HG02610 (cell line): Measurements from ENCODE around the gene SLC5A4.
"Not testable (repeated sequence)": the region's sequence is repeated elsewhere in the genome, so short reads cannot be mapped to it uniquely, and the experiment has no call there.

Source experiments
- ATAC-seq: cut with Tn5 transposase; IDR thresholded peaks from one replicate; pipeline ENCODE4 v1.9.1; 2021; ENCODE audit warnings: mild to moderate bottlenecking, moderate library complexity; ENCODE audit not compliant: unreplicated experiment

The SLC5A4 gene

DNA sequence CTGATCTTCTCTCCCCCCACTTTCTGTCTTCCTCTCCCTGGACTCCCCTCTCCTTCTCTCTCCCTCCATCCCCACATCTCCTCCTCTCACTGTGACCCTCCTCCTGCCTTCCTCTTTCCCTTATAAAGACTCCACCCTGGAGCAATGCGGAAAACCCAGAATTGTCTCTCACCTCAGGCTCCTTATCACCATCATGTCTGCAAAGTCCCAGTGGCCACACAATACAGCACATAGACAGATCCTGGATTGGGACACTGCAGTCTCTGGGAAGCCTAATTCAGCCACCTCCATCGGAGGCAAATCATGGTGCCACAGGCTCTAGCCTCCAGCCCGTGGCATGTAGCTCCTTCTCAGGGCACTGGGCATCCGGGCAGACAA lies 53.0 kb downstream of the SLC5A4 start:
- ATAC-seq: no peak

DNA sequence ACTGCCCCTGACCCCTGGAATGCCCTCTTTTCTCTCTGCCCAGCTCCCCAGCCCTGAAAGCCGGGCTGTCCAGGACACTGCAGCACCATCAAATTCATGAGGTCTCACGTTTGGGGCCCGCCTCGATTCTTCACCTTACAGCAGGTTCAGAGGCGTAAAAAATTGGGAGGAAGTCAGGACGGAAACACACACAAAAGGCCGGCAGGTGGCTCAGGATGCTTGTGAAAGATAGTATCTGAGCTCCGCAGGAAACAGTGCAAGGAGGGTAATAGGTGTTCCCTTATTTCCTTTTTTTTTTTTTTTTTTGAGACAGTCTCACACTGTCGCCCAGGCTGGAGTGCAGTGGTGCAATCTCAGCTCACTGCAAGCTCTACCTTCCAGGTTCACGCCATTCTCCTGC lies 54.4 kb downstream of the SLC5A4 start:
- no peak for ATAC-seq

DNA sequence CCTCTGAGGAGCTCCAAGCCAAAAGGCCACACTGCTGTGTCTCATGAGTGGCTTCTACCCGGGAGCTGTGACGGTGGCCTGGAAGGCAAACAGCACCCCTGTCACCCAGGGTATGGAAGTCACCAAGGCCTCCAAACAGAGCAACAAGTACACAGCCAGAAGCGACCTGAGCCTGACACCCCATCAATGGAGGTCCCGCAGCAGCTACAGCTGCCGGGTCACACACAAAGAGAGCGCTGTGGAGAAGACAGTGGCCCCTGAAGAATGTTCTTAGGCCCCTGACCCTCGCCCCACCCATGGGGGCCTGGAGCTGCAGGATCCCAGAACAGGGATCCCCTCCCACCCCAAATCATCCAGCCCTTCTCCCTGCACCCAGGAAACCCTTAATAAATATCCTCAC lies 55.2 kb downstream of the SLC5A4 start:
- ATAC-seq: no peak

DNA sequence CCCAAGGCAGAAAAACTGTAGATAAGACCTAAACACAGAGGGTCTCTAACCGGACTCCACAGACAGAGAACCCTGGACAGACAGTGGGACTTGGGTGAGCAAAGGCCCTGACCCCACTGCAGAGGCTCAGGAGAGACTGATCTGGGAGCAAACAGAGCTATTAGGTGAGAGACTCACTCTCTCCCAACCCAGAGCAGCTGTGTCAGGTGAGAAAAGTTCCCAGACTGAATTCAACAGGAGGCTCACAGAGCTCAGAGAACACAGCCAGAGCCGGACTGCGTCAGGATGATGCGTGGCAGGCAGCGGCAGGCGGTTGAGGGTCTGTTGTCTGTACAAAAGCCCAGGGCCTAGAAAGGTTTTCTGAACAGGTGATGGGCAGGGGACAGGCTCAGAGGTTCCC lies 55.8 kb downstream of the SLC5A4 start:
- no peak for ATAC-seq

DNA sequence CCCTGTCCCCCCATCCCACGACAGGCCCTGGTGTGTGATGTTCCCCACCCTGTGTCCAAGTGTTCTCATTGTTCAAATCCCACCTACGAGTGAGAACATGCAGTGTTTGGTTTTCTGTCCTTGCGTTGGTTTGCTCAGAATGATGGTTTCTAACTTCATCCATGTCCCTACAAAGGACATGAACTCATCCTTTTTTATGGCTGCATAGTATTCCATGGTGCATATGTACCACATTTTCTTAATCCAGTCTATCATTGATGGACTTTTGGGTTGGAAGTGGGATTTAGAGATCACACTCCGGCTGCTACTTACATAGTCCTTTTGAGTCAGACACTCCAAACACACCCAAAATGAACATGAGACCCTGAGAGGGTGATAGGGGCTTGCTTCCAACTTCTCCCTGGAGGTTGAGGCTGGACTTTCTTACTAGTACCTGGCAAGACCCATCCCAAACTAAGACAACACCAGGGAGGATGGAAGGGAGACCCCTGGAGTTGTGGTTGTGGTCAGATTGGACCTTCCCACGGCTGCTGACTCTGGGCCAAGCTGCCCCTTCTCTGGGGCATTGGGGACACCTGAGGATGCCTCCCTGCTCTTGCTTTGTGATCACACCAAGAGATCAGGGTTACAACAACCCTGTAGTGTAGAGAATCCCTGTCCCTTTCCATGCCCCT lies 57.5 kb downstream of the SLC5A4 start:
- not testable (repeated sequence) for ATAC-seq

DNA sequence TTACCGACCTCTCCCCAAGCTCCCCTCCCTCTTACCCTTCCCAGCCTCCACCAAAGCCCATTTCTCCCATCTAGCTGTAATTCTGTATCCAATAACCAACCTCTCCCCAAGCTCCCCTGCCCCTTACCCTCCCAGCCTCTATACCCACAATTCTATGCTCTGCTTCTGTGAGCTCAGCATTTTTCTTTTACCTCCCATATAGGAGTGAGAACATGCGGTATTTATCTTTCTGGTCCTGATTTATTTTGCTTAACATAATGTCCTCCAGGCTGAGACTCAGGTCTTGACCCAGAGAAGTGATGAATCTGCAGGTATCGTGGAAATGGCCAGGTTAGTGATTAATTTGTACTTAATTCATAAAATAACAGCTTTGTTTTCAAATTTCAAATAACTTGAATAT lies 59.2 kb downstream of the SLC5A4 start:
- ATAC-seq: not testable (repeated sequence)

DNA sequence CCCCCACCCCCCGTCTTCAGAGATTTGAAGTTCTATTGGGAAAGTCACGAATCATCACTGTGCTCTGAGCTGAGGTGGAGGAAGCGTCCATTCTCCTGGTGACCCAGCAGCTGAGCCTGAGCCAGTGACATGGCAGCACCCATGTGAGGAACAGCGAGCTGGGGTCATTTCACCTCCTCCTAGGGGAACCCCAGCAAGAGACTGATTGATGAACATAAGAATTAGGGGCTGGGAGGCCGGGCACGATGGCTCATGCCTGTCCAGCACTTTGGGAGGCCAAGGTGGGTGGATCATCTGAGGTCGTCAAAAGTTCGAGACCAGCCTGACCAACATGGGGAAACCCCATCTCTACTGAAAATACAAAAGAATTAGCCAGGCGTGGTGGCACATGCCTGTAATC lies 61.8 kb downstream of the SLC5A4 start:
- not testable (repeated sequence) for ATAC-seq

DNA sequence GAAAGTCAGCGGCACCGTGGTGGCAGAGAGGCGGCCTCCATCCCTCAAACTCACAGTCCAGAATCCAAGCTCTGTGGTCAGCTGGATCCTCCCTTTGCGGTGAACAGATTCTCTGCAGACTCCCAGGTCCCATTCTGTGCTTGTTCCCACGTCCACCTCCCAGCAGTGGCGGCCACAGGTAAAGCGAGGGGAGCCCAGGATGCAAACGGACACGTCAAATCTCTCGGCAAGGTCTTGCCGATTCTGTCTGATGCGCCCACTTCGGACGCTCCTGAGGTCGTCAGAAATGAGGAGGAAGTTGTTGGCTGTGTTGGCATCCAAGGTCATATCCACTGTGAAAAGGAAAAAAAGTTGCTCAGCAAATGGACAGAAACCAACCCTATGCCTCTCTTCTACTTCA lies 64.1 kb downstream of the SLC5A4 start:
- ATAC-seq: not testable (repeated sequence)

DNA sequence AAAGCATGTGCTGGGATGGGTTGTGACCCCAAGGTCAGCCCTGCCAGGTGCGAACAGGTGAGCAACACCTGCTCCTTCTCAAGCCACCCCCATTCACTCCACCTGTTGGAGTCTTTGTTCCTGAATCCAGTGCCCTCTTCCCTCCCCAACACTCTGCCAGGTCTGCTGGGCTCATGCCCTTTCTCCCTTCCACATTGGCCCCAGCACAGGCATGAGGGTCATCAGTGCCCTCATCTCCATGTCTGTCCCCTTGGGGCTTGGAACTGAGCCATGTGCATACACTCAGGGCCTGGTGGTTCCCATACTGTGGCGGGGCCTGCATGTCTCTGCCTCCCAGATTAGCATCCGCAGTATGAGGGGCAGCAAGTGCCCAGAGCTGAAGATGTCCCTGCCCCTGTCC lies 69.3 kb downstream of the SLC5A4 start:
- ATAC-seq: no peak

DNA sequence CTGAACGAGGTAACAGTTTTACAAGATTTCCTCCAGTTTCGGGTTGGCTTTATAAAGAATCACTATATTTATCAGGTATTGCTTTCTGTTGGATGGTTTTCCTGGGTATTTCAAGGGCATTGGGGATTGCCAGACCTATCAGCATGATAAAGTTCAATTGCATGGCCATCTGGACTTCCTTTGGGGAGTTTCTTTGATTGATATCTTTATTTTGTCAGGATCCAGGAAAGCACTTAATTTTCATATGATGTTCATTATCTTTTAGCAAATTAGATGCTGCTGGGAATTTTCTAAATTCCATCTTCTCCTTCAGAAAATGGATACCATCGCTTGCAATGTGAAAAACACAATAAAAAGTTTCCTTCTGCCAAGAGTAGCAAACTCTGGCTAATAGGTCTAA lies 71.5 kb downstream of the SLC5A4 start:
- no peak for ATAC-seq

DNA sequence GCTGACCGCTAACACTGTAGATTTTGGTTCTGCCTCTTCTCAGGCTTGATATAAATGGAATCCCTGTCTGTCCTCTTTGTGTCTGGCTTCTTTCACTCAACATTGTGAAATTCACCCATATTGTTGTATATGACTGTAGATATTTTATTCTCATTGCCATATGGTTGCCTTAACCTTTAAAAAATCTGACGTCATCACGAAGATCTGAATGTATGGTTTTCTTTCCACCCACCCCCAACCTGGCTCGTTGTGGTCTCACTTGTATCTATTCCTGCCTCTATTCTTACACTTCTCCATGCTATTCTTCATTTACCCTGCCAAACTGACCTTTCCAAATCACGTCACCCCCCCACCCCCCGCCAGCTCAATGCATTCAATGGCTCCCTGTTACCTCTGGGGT lies 74.1 kb downstream of the SLC5A4 start:
- no peak for ATAC-seq

DNA sequence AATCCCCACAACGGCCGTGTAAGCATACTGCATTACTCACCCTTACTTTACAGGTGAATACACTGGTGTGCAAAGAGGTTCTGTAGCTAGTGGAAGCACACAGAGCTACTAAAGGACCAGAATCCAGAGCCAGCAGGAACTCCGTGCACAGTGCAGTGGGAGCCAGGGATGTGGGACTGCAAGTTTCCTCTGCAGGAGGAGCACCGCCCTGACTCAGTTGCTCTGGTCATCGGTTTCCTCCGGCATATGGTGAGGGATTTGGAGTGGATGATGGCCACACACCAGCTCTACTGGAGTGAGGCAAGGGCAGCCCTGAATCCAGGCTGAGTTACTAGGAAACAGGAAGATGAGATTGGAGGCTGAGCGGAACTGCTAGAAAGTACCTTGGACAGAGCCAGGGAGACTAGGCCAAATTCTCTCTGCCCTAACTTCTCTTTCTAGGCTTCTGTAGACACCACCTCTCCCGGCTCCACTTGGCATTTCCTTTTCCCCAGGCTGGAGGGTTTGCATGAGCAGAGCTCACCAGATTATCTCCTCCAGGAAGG lies 77.9 kb downstream of the SLC5A4 start:
- no peak for ATAC-seq

DNA sequence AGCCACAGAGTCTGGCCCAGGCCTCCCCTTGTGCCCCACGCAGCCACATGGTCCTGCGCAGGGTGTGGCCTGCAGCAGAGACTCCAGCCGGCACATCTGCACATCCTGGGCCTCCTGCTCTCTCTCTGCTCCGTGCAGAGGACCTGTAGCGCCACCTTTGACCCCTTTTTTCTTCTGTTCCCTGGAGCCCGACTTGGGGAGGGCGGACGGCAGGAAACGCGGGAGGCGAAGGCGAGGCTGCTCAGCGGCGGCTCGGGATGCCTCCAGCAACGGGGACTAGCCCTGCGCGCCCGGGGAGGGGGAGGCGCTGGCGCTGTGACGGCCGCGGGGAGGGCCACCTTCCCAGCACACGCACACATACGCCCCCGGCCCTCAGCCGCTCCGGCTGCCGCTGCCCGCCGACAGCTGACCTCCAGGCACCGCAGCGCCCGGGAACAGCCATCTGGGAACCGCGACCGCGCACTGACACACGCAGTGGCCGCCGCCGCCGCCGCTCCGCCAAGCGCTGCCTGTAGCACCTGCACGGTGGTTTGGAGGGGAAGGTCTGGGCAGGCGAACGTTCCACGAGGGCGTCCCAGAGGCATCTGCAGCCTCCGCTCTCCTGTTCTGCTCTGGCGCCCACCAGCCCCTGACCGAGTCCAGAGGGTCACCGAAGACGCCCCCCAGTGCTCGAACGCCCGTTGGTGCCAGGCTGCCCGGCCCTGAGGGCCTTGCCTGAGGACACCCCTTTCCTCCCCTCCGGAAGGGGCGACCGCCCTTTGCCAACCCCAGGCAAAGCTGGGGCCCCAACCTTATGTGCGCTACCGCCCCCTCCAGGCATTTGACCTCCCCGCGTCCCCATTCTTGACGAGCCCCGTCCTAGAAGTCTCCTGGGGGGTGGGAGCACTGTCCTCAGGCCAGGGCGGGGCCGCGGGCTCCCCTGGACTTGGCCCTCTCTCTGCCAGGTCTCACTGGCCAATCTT lies 79.2 kb downstream of the SLC5A4 start:
- no peak for ATAC-seq

DNA sequence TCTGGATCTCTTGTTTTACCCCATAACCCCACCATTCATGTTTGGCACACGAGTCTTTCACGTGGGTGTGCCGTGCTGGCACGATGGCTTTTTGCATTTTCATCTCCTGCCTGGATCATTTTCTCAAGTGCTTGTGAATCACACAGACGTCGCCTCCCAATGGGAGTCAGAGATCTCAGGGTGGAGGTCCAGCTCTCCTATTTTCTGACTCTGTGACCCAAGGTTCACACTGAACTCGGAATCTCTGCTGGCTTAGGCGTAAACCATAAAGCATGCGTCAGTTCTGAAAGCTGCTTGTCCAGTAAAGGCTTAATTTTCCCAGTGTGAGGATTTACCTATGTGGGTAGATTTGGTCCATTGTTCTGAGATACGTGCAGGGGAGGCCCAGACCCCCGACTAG lies 80.0 kb downstream of the SLC5A4 start:
- ATAC-seq: no peak
